ENCODE measurements around the gene SLC5A11. TPM values are rescaled to one million over a fixed set of nuclear protein-coding genes. Genes with fewer than 3 reads are reported as not detected.

Gene SLC5A11
- total RNA-seq: 1.2 TPM in 1 of 2 replicates, not detected in the other

GRCh38 chr16:24845726-24846547 lies at the start of gene SLC5A11:
SLC5A11 (plus strand) TSS chr16:24845963; CDS start chr16:24858644, 12,681 bp downstream.

Other genes starting within 250 kb of the SLC5A11 start
- gene TNRC6A, start 116.3 kb upstream of the SLC5A11 start, total RNA-seq: 17.3 and 39.9 TPM in 2 replicates
- 22.1 and 53.4 TPM in 2 replicates for gene ARHGAP17, start 169.4 kb downstream of the SLC5A11 start, total RNA-seq